GM18508 (cell line): ENCODE results near the gene ADRA2C.

ENCODE experiments used
- ATAC-seq: cut with Tn5 transposase; IDR thresholded peaks from one replicate; pipeline ENCODE4 v1.9.1; 2021; ENCODE audit warnings: moderate number of reproducible peaks; ENCODE audit not compliant: insufficient read depth, unreplicated experiment

The ADRA2C gene

DNA sequence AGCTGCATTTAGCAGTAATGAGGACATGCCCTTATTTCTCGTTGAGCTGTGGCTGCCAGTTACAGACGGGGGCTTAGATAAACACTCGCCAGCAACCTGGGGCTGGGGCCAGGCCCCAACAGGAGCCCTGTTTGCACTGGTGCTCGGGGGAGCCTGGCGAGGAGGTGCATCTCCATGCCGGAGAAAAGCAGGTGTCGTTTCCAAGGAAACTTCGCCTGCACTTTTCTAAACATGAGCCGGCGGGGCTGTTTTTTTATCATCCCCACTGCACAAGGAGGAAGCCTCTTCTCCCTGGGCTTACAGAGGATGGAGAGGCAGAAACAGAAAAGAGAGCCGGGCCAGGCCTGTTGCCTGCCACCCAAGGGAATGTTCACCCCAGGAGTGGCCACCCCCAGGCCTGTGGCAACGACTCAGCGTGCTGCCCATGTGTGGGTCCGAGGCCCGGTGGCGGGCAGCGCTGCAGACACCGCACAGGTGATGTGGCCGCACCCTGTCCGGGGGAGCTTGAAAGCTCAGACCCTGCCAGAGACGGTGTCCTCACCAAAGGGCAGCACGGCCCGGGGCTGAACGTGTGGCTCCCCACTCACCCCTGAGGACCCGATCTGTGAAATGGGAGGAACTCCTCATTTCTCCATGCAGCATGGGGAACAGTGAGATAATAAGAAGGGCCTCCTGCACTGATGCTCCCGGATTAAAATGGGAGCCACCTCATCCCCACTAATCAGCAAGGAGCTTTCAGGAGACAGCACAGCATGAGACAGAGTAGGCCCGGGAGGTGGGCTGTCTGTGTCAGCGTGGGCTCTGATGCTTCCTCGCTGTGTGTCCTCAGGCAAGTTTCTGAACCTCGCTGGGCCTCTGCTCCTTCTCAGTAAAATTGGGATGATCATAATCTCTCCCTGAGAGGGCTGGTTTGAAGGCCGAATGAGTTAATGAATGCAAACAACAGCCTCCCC is 33.8 kb upstream of the ADRA2C start:
- ATAC-seq, result no peak

DNA sequence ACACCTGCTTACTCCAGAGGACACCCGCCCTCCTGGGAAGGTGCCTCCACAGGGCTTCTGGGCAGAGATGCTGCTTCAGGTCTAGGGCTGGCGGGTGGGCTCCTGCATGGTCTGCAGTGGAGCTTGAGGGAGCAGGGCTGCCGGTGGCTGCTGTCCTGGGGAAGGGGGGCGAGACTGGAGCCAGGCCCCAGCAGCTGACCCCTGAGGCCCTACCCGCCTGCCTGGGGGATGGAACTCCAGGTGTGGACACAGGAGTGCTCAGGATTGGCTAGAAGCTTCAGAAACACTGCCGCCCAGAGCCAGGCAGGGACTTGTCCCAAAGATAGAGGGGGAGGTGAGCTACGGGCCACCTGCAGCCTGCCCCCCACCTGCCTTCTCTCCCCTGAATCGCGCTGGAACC is 33.0 kb upstream of the ADRA2C start:
- no peak for ATAC-seq

DNA sequence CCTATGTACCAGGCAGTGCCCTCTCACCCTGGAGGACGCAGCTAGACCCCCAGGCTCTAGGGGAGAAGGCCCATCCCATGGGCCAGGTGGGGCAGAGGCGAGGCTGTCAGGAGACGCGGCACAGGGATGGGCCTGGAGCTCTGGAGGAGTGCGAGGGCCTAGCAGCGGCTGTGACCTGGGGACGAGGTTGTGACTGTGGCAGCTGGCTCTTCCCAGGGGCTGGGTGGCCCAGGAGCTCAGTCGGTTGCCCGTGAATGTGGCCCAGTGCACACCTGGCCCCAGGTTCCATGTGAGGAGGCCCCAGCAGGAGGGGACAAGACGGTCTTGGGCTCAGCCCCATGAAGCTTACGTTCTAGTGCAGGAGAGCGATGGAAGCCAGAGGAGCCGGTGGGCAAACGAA is 31.0 kb upstream of the ADRA2C start:
- no peak for ATAC-seq

DNA sequence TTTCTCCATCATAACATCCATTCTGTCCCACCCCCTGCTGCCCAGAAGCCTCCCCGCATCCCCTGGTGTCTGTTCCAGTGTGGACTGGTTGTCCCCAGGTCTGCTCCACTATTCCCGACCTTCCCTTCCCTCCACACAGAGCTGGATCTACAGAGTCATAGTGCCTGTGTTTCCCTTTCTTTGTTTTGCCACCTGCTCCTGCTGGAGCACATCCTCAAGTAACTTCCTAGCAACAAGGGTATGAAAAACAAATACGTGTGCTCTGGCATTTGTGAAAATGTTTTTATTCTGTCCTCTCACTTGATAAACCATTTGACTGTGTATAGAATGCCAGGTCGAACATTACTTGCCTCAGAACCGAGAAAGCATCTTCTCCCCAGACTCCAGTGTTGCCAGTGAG is 29.9 kb upstream of the ADRA2C start:
- ATAC-seq, result no peak

DNA sequence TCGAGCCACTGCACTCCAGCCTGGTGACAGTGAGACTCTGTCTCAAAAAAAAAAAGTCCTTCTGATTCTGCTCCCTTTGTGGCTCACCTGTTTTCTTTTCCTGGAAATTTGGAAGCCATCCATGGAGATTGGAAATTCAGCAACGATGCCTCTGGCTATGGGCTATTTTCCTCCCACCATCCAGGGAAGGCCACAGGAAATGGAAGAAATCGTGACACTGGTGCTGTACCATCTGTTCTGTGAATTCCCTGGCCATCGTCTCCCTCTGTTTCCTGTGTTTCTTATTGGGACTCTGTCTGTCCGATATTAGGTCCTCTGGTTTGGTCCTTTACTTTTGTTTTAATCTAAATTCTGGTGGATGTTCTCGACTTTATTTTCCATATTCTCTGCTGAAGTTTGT is 29.4 kb upstream of the ADRA2C start:
- ATAC-seq, result no peak

DNA sequence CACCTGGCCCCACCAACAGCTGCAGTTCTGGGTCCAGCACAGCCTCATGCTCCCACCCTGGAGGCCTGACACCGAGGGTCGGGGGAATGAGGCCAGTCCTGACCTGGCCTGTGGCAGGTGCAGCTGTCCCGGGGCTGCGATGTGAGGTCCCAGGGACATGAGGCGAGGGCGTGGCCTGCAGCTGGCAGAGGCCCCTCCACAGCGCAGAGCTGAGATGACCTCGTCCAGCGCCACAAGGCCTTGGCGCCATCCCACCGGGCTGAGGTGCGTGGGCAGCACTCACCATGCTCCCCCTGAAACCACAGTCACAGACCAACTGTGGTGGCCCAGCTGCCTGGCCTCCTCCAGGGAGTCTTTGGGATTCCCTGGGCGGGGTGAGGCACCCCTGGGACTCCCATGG is 26.6 kb upstream of the ADRA2C start:
- no peak for ATAC-seq

DNA sequence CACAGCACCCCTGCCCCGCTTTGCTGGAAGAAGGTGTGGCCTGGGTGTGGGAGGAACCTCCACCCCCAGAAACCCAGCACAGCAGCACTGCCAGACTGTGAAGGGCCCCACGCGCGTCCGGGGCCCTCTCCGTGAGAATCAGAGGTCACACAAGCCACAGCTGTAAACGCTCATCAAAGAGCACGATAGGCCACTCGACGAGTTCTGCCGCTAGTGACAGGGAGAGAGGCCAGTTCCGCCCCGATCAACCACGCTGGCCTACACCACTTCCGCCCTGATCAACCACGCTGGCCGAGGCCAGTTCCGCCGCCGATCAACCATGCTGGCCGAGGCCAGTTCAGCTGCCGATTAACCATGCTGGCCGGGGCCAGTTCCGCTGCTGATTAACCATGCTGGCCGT is 25.9 kb upstream of the ADRA2C start:
- no peak for ATAC-seq

DNA sequence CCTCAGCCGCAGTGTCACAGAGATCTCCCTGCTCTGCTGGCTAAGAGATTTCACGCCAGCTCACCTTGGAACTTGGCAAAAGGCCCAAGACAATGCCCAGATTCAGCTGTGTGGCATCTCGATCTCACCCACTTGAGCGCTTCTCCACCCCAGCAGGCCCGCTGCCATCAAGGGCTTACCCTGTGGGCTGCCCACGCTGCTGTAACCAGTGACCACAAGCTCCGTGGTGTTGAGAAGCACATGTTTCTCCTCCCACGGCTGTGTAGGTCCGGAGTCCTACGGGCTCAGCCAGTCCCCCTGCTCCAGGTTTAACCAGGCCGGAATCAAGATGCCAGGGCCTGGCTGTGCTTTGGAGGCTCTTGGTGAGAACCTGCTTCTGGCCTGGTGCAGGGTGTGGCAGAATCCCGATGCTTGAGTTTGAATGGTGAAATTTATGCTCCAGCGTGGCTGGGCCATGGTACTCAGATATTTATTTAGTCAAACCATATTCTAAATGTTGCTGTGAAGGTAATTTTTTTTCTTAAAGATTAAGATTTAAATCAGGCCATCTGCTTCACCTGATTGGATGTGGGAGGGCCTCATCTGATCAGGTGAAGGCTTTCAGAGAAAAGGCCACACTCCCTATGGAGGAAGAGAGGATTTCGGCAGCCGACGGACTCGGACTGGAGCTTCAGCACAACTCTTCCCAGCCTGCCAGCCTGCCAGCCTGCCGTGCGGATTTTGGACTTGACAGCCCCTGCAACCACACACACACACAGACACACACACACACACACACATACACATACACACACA is 24.8 kb upstream of the ADRA2C start:
- no peak for ATAC-seq

DNA sequence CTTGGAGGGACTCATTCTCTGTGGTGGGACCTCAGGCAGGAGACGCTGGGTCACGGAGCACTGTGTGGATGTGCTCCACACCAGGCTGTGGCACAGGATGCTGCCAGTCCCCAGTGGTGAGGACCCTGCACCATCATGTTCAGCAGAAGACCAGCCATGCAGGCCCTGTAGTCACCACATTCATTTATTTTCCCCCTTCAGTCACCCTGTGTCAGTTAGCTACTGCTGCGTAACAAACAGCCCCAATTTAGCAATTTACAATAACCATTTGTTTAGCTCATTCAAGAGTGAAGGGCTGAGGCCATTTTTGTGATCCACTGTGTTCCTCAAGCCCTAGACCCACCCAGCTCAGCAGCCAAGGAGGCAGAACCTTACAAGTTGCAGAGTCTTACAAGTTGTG is 23.6 kb upstream of the ADRA2C start:
- ATAC-seq, result no peak

DNA sequence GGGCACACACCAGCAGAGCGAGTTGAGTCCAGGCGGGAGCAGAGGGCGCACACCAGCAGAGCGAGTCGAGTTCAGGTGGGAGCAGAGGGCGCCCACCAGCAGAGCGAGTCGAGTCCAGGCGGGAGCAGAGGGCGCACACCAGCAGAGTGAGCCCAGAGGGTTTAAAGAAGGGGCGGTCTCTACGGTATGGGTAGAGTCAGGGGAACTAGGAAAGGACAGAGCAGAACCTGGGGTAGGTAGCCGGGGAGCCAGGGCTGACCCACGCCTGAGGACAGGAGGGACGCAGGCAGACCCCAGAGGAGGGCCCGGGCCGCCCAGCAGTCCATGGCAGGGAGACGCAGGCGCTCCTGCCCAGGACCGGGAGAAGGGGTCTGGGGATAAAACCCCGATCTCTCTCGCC is 22.0 kb upstream of the ADRA2C start:
- ATAC-seq, result no peak

DNA sequence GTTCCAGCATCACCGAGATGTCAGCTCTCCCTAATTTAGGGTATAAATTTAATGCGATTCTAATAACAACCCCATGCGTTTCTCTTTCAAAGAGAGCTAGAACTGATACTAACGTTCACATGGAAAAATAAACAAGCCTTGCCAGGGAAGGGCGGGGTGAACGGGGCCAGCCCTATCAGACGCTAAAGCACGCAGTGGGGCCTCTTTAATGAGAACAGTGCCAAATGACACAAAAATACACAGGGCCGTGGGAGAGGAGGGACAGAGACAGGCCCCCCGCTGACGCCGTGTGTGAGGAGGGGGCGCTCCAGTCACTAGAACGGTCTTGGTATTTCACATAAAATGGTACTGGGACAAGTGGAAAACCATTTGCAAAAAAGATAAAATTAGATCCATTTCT is 21.3 kb upstream of the ADRA2C start:
- no peak for ATAC-seq

DNA sequence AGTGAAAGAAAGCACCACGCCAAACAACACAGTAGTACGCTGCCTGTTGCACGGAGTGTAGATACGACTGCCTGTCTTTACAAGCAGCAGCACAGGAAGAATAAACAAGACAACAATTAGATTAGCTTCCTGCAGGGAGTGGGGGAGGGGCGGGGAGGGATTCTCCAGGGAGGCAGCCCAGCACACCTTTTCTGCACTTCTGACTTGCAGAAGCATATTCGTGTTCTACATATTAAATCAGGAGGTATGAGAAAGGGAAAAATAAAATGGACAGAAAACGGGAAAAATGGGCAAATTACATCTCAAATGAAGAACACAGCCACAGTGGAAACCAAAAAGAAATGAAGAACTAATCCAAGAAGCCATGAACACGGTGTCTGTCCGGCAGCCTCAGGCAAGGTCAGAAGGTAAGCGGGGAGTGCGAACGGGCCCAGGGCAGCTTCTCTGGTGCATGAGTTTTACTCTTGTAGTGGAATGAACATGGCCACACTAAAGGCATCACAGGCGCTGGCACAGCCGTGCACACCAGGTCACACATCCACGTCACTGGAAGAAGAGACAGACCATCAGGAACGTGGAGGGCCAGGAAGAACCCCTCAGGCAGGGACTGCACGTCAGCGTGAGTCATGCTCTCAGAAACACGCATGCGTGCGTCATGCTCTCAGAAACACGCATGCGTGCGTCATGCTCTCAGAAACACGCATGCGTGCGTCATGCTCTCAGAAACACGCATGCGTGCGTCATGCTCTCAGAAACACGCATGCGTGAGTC is 20.1 kb upstream of the ADRA2C start:
- ATAC-seq, result no peak

DNA sequence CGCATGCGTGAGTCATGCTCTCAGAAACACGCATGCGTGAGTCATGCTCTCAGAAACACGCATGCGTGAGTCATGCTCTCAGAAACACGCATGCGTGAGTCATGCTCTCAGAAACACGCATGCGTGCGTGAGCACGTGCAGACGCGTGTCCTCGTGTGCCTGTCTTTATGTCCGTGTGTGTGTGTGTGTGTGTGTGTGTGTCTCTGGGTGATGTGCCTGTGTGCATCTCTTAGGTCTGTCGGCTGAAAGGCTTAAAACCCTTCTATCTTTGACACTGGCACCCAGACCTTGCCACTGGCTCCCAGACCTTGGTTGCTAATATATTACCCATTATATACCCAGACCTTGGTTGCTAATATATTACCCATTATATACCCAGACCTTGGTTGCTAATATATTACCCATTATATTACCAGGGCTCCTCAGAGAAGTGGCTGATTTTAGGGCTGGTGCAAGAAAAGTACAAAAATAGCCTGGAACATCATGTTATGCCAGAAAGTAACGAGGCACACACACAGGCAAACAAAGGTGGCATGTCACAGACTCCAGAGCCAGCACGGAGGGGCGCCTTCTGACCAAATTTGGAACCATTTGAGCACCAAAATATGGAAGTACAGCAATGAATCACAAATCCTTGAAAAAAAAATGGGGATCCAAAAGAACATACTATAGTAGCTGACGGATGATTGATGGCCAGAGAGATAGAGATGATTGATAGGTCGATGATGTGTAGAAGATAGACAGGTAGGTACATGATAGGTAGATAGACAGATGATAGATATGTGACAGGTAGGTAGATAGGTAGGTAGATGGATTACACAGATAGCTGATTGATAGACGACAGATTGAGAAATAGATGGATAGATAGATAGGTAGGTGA is 19.2 kb upstream of the ADRA2C start:
- ATAC-seq, result no peak

DNA sequence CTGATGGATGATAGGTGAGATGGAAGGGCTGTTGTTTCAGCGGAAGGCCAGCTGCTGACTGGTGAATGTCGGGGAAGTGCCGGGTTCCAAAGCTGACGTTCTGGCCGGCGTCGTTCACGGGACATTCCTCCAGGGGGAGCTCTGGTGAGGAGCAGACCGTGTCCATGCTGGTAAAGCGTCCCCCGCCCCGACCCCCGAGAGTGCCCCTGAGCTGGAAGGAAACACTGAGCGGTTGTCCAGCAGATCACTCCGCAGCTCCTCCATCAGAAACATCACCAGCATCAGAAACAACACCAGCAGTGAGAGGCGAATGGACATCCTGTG is 18.6 kb upstream of the ADRA2C start:
- ATAC-seq, result no peak

DNA sequence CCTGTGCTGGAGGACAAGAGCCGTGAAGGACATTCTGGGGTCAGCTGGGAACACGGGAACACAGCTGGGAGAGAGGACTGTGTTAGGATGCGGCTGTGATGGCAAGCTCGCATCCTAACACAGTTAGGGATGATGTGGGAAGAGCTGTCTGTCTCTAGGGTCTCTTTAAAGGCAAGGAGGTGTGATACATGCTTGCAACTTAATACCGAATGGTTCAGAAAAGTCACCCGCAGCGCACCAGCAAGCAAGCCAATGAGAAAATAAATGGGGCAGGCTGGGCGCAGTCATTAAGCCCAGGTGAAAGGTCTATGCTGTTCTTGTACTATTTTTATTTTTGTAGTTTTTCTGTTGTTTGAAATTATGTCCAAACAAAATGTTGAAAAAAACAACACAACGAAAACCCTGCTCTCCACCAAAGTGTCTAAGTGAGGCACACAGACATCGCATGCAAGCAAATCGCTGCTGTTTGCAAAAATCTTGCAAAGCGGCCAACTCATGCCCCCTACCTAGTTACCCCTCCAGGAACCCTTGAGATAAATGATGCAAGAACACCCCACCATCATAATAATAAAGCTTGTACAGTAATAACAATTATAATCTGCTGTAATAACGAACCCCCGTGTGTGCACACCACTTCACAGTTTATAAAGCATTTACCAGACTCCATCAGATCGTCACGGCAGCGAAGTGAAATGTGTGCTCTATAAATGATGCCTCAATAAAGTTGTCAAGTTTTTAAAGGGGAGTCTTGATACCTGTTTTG is 17.9 kb upstream of the ADRA2C start:
- no peak for ATAC-seq

DNA sequence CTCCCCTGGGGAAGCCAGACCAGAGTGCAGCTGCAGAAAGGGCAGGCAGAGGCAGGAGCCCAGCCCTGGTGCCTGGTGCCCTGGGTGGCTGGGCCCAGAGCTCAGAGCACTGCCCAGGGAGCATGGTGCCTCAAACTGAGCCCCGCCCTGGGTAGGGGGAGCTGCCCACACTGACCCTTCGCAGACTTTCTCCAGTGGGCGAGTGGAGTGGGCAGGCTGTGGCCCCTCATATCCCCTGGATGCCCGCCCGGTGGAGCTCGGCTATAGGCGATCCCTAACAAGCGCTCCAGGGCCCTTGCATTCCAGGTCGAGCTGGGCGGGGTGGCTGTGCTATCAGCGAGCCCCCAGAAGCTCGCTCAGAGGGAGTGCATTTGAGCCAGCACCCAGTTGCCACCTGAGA is 17.1 kb upstream of the ADRA2C start:
- no peak for ATAC-seq

DNA sequence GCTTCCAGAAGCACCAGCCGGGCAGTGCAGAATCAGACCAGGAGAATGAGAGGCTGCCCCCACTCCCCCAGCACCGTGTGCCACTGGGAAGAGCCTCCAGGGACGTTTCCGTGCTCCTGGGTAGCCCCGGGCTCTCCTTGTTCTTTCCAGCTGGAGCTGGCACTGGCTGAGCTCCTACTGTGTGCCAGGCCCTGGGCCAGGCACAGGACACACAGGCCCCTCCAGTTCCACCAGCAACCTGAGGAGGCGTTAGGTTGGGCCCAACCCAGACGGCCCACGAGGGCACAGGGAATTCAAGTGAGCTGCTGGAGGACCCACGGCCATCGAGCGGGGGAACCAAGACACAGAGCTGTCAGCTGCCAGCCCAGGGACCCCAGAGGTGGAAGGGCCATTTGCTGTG is 15.9 kb upstream of the ADRA2C start:
- no peak for ATAC-seq

DNA sequence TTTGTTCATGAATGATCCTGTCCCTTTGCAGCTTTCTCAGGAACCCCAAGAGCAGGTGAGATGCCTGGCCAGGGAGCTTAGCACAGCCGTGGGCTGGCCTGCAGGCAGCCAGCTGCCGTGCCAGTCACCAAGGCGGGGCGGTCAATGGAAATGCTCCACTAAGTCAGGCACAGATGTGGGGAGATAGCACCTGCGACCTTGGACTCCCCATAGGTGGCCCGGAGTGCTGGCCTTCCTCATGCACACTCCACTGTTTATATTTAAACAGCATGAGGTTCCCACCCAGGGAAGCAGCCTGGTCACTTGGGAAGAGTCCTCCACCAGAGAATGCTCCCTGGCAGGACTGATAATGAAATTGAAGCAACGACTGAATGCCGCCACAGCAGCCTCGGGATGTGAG is 14.2 kb upstream of the ADRA2C start:
- no peak for ATAC-seq

DNA sequence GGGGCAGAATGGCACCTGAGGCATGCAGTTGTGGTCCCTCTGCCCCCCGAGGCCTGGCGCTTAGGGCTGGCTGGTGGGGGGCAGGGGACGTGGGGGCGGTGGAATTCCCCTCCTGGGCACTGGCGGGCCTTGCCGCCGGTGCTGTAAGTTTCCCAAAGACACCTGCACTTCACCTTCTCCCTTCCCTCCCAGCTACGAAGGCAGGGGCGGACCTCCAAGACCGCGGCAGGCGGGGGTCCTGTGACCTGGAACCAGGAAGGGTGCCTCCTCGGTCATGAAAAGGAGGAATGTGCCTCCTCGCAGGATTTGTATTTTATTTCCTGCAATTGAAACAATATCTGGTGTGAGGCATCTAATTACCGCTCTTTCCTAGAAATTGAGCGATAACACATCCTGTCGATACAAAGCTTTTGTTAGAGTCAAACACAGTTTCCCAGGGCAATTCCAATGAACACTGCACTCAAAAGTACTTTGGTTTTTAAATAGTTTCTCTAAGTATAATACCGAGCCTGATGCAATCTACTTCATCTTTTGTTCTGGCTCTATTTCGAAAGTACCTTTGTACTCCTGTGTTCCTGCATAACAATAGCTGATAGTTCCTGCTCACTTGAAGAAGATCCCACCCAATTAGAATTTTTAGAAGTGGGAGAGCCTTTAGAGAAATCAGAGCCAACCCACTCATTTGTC is 12.3 kb upstream of the ADRA2C start:
- no peak for ATAC-seq
